ENCODE measurements around the gene RRP36. TPM values are rescaled to one million over a fixed set of nuclear protein-coding genes. Genes with fewer than 3 reads are reported as not detected.
"Not testable (repeated sequence)": the region's sequence is repeated elsewhere in the genome, so short reads cannot be mapped to it uniquely, and the experiment has no call there.

Gene RRP36
- total RNA-seq, 1 donor from 2014 or later = 35.3 TPM

GRCh38 chr6:42987533-42988451 is 33.6 kb upstream of the RRP36 start:
- no peak for ATAC-seq
- no peaks in the 10 kb centered on the region for H3K27me3 ChIP-seq (ENCODE audit: low read depth)
- H3K9me3 ChIP-seq = no peaks in the 10 kb centered on the region
- no peak overlapping the region for H3K27ac ChIP-seq
- H3K36me3 ChIP-seq = peaks cover 34% of the 10 kb centered on the region
- H3K4me1 ChIP-seq = peaks cover 41% of the 10 kb centered on the region
- DNase-seq = no peak
- intact Hi-C loops (cut with DNase I) = no loop called here
- TF ChIP-seq CTCF (IDR thresholded peaks at IDR 0.05) = no peak
- H3K4me3 ChIP-seq = no peak overlapping the region

GRCh38 chr6:42988486-42989020 is 32.9 kb upstream of the RRP36 start:
- Histone ChIP-seq H3K36me3 (peaks cover 34% of the 10 kb centered on the region), H3K27me3 (ENCODE audit: low read depth) (no peaks in the 10 kb centered on the region), H3K9me3 (no peaks in the 10 kb centered on the region), H3K4me3 (no peak overlapping the region), H3K27ac (no peak overlapping the region), H3K4me1 (peaks cover 39% of the 10 kb centered on the region)
- ATAC-seq (no peak), DNase-seq (no peak)
- TF ChIP-seq CTCF (IDR thresholded peaks at IDR 0.05) = no peak
- intact Hi-C loops (cut with DNase I) = no loop called here

DNA sequence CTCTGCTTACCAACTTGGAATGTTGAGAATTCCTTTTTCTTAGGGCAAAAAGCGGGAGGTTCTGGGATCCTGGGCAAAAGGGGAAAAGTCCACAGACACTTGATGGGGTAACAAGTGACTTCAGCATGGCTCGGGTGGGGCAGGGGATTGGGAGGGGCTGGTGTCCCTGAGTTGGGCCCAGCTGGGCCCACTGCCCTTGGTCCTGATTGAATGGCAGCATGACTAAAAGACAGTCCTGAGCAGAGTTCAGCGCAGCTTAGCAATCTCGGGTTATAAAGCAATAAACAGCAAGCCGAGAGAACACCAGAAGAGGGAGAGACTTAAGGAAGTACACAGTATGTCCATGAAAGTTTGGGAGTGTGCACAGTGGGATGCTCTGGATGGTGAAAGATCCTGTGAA is 31.5 kb upstream of the RRP36 start:
- ATAC-seq (no peak), DNase-seq (no peak)
- Histone ChIP-seq H3K36me3 (peaks cover 34% of the 10 kb centered on the region), H3K27ac (no peak overlapping the region), H3K27me3 (ENCODE audit: low read depth) (no peaks in the 10 kb centered on the region), H3K9me3 (no peaks in the 10 kb centered on the region), H3K4me3 (no peak overlapping the region), H3K4me1 (peaks cover 35% of the 10 kb centered on the region)
- intact Hi-C loops (cut with DNase I) = no loop called here
- TF ChIP-seq CTCF (IDR thresholded peaks at IDR 0.05) = no peak

GRCh38 chr6:42993445-42993844 is 28.0 kb upstream of the RRP36 start:
- intact Hi-C loops (cut with DNase I) = no loop called here
- Histone ChIP-seq H3K36me3 (peaks cover 32% of the 10 kb centered on the region), H3K4me3 (no peak overlapping the region), H3K4me1 (peaks cover under 1% of the 10 kb centered on the region), H3K27ac (no peak overlapping the region), H3K27me3 (ENCODE audit: low read depth) (no peaks in the 10 kb centered on the region), H3K9me3 (no peaks in the 10 kb centered on the region)
- TF ChIP-seq CTCF (IDR thresholded peaks at IDR 0.05) = no peak
- ATAC-seq (no peak), DNase-seq (no peak)

- H3K36me3 ChIP-seq = peaks cover 5% of the 10 kb centered on the region
- no peaks in the 10 kb centered on the region for H3K27me3 ChIP-seq (ENCODE audit: low read depth)
- no peak overlapping the region for H3K4me3 ChIP-seq
- ATAC-seq (no peak), DNase-seq (no peak)
- no peaks in the 10 kb centered on the region for H3K9me3 ChIP-seq
- intact Hi-C loops (cut with DNase I) = no loop called here
- no peak overlapping the region for H3K27ac ChIP-seq
- no peaks in the 10 kb centered on the region for H3K4me1 ChIP-seq
- TF ChIP-seq CTCF (IDR thresholded peaks at IDR 0.05) = no peak
These were observed 24.9 kb upstream of the RRP36 start for GRCh38 chr6:42996513-42996912.

DNA sequence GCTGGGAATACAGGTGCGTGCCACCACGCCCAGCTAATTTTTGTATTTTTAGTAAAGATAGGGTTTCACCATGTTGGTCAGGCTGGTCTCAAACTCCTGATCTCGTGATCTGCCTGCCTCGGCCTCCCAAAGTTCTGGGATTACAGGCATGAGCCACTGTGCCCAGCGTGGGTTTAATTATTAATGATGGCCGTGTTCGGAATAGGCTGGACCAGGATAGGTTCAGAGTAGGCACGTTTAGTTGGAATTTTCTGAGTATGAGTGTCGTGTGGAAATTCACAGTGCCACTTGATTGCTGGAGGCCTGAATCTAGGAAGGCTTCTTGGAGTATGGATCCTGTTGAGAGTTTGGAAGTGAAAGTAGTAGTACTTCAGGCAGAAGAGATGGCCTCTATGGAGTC is 23.2 kb upstream of the RRP36 start:
- H3K4me3 ChIP-seq; H3K9me3 ChIP-seq; DNase-seq; H3K27ac ChIP-seq; intact Hi-C loops (cut with DNase I); H3K27me3 ChIP-seq (ENCODE audit: low read depth); H3K4me1 ChIP-seq; ATAC-seq; H3K36me3 ChIP-seq: not testable (repeated sequence)

All from lower lobe of right lung (tissue), 2 donors.